ENCODE data around the gene FNIP2. TPM values are rescaled to one million over a fixed set of nuclear protein-coding genes. Genes with fewer than 3 reads are reported as not detected.

The FNIP2 gene
- total and polyA plus RNA-seq, 2 donors (not counting 1 experiment from before 2014, with no cell fraction given) = 0.03 to 0.17 TPM

DNA sequence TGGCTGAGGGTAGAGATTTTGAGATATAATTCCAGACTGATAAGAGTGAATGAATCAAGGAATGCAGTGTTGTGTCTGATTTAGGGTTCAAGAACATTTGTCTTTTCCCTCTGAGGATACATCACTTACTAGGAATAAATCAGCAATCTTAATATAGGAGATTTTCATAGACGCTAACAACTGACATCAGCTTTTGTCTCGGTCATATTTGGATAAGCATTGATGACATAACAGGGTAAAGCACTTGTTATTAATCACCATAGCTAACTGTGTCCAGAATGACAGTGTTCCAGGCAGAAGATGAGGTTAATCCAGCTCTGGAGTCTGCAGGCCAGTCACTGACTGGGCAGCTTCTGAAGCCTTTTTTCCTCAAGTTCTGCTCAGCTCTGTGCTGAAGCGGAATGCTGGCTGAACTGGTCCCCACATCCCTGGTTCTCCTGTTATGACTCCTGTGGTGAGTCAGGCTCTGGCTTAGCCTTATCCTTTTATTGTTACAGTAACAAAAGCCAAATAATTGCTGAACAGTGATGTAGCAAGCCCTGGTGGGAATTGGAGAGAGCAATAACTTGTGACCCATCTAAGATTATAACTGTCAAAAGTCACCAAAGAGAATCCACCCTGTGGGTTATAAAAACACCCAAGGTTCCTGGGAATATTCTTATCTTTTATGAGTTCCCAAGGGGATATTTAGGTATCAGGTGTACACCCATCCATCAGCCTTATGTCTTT, 41.8 kb downstream of the FNIP2 start:
- Histone ChIP-seq H3K9ac (ENCODE audit: low read length) (no peak overlapping the region), H3K4me1 (ENCODE audit: control insufficient read depth in 2 of 2, insufficient read depth in 2 of 2, low read length in 2 of 2) (peaks cover 20 to 23% of the 10 kb centered on the region in 2 donors), H4K20me1 (ENCODE audit: control insufficient read depth, insufficient read depth, low read length, poor library complexity, severe bottlenecking) (no peaks in the 10 kb centered on the region), H3K36me3 (replicated peaks in 1 of 2; ENCODE audit: control extremely low read depth in 1 of 2, control insufficient read depth in 1 of 2, extremely low read depth in 1 of 2, insufficient read depth in 2 of 2, low read length in 1 of 2) (no peaks in the 10 kb centered on the region), H3K4me3 (ENCODE audit: control extremely low read depth in 1 of 5, extremely low read depth in 1 of 5, insufficient read depth in 1 of 5, low read depth in 2 of 5, low read length in 4 of 5) (no peak overlapping the region), H3K79me2 (ENCODE audit: control insufficient read depth, insufficient read depth, low read length) (no peaks in the 10 kb centered on the region), H2AFZ (ENCODE audit: insufficient read depth, low read depth, low read length, poor library complexity, severe bottlenecking) (no peak overlapping the region), H3K9me3 (ENCODE audit: control extremely low read depth in 1 of 3, control insufficient read depth in 2 of 3, insufficient read depth in 1 of 3, low read length in 2 of 3) (peaks cover 0 to 10% (median 4%) of the 10 kb centered on the region in 3 donors), H3K27ac (ENCODE audit: low read length in 2 of 2) (no peak overlapping the region), H3K27me3 (replicated peaks in 1 of 4; ENCODE audit: control extremely low read depth in 1 of 4, control insufficient read depth in 3 of 4, insufficient read depth in 4 of 4, low read length in 3 of 4) (peaks cover 12 to 91% (median 80%) of the 10 kb centered on the region in 4 experiments), H3K4me2 (replicated peaks; ENCODE audit: low read depth, low read length, poor library complexity, severe bottlenecking) (peak overlapping the region; percentile 13)
- ChIA-PET CTCF (interaction anchor here (1.0 kb wide), 1 partner anchor 40 kb away, joined by 3 read pairs; no protein-coding TSS in a partner anchor), POLR2A (no interaction called here)
- peak; percentile 17 for DNase-seq
- TF ChIP-seq, protein P1, sequence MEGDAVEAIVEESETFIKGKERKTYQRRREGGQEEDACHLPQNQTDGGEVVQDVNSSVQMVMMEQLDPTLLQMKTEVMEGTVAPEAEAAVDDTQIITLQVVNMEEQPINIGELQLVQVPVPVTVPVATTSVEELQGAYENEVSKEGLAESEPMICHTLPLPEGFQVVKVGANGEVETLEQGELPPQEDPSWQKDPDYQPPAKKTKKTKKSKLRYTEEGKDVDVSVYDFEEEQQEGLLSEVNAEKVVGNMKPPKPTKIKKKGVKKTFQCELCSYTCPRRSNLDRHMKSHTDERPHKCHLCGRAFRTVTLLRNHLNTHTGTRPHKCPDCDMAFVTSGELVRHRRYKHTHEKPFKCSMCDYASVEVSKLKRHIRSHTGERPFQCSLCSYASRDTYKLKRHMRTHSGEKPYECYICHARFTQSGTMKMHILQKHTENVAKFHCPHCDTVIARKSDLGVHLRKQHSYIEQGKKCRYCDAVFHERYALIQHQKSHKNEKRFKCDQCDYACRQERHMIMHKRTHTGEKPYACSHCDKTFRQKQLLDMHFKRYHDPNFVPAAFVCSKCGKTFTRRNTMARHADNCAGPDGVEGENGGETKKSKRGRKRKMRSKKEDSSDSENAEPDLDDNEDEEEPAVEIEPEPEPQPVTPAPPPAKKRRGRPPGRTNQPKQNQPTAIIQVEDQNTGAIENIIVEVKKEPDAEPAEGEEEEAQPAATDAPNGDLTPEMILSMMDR (IDR thresholded peaks at IDR 0.05) = no peak
- TF ChIP-seq EZH2 (IDR thresholded peaks at IDR 0.05; ENCODE audit: borderline replicate concordance, insufficient read depth, low read depth, low read length, poor library complexity, severe bottlenecking) = no peak
- peaks cover 22% of the 10 kb centered on the region for H3K4me1 Mint-ChIP-seq
- peak overlapping the region; percentile 4 for H3K4me3 Mint-ChIP-seq
- H3K27me3 Mint-ChIP-seq = peaks cover 73% of the 10 kb centered on the region
- no peak overlapping the region for H3K27ac Mint-ChIP-seq
- H3K9me3 Mint-ChIP-seq (ENCODE audit: insufficient read depth) = no peaks in the 10 kb centered on the region
- 75% methylated on average over 1 of the region's 3 CpGs for whole genome bisulfite sequencing (ENCODE audit: insufficient coverage)
- ATAC-seq (ENCODE audit: low read depth) = no peak
- intact Hi-C loops (cut with micrococcal nuclease) = no loop called here

DNA sequence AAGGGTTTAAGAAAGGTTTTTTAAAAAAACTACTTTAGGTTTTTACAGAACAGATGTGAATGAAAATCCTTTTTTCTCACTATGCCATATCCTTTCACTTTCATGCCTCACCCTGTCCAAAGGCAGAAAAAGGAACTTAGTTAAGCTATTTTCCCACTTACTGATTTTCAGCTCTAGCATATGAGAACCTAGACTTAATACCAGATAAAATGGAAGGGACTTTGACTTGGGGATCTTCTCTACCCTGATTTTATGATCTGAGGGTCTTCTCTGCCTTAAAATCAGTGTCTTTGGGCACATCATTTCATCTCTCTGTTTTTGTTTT, 42.4 kb downstream of the FNIP2 start:
- Histone ChIP-seq H4K20me1 (ENCODE audit: control insufficient read depth, insufficient read depth, low read length, poor library complexity, severe bottlenecking) (no peaks in the 10 kb centered on the region), H3K27me3 (replicated peaks in 1 of 4; ENCODE audit: control extremely low read depth in 1 of 4, control insufficient read depth in 3 of 4, insufficient read depth in 4 of 4, low read length in 3 of 4) (peaks cover 12 to 85% (median 76%) of the 10 kb centered on the region in 4 experiments), H3K79me2 (ENCODE audit: control insufficient read depth, insufficient read depth, low read length) (no peaks in the 10 kb centered on the region), H3K36me3 (replicated peaks in 1 of 2; ENCODE audit: control extremely low read depth in 1 of 2, control insufficient read depth in 1 of 2, extremely low read depth in 1 of 2, insufficient read depth in 2 of 2, low read length in 1 of 2) (no peaks in the 10 kb centered on the region), H3K27ac (ENCODE audit: low read length in 2 of 2) (no peak overlapping the region), H2AFZ (ENCODE audit: insufficient read depth, low read depth, low read length, poor library complexity, severe bottlenecking) (no peak overlapping the region), H3K4me3 (ENCODE audit: control extremely low read depth in 1 of 5, extremely low read depth in 1 of 5, insufficient read depth in 1 of 5, low read depth in 2 of 5, low read length in 4 of 5) (no peak overlapping the region), H3K4me1 (ENCODE audit: control insufficient read depth in 2 of 2, insufficient read depth in 2 of 2, low read length in 2 of 2) (peaks cover 20 to 23% of the 10 kb centered on the region in 2 donors), H3K9ac (ENCODE audit: low read length) (no peak overlapping the region), H3K9me3 (ENCODE audit: control extremely low read depth in 1 of 3, control insufficient read depth in 2 of 3, insufficient read depth in 1 of 3, low read length in 2 of 3) (peaks cover 0 to 10% (median 5%) of the 10 kb centered on the region in 3 donors), H3K4me2 (replicated peaks; ENCODE audit: low read depth, low read length, poor library complexity, severe bottlenecking) (no peak overlapping the region)
- TF ChIP-seq, protein P1 (IDR thresholded peaks at IDR 0.05) = no peak
- TF ChIP-seq EZH2 (IDR thresholded peaks at IDR 0.05; ENCODE audit: borderline replicate concordance, insufficient read depth, low read depth, low read length, poor library complexity, severe bottlenecking) = no peak
- peaks cover 73% of the 10 kb centered on the region for H3K27me3 Mint-ChIP-seq
- H3K27ac Mint-ChIP-seq = no peak overlapping the region
- ChIA-PET CTCF (no interaction called here), POLR2A (no interaction called here)
- DNase-seq = no peak
- H3K4me1 Mint-ChIP-seq = peaks cover 22% of the 10 kb centered on the region
- intact Hi-C loops (cut with micrococcal nuclease) = no loop called here
- no peaks in the 10 kb centered on the region for H3K9me3 Mint-ChIP-seq (ENCODE audit: insufficient read depth)
- ATAC-seq (ENCODE audit: low read depth) = no peak
- H3K4me3 Mint-ChIP-seq = no peak overlapping the region
